SK-N-SH (cell line): ENCODE data around the gene OTOP3.

ENCODE experiments used
- CHD2 ChIP-seq: fragments of 150-350 bp; IDR thresholded peaks from 2 replicates; pipeline ENCODE4 v1.6.1; 2018; ENCODE audit warnings: low read length; ENCODE audit not compliant: partially characterized antibody
- CTCF ChIP-seq: fragments of 200-600 bp; sonication (generic); IDR thresholded peaks from 2 replicates; pipeline ENCODE4 v1.6.1; 2017; ENCODE audit warnings: antibody characterized with exemption, mild to moderate bottlenecking, moderate library complexity
- EP300 ChIP-seq, 2 experiments: IDR thresholded peaks; 2 replicates each; pipeline versions ENCODE4 v1.4.0 to v1.6.1; 2012; ENCODE audit warnings: borderline replicate concordance in 1 of 2, low read depth in 1 of 2, low read length in 1 of 2
- EZH2phosphoT487 ChIP-seq: fragments of 200-600 bp; sonication (generic); IDR thresholded peaks from 2 replicates; pipeline ENCODE4 v1.6.1; 2017; ENCODE audit warnings: low read depth, mixed run types, mild to moderate bottlenecking, antibody characterized with exemption, moderate library complexity, borderline replicate concordance
- FOXJ3 ChIP-seq: sonication (generic); formaldehyde crosslinking; IDR thresholded peaks from 2 replicates; pipeline ENCODE4 v1.5.1; 2020; ENCODE audit warnings: mild to moderate bottlenecking, missing genetic modification reagents
- GABPA ChIP-seq: IDR thresholded peaks from 2 replicates; pipeline ENCODE4 v1.4.0; 2012; ENCODE audit warnings: low read depth, mild to moderate bottlenecking
- JUND ChIP-seq: IDR thresholded peaks from 2 replicates; pipeline ENCODE4 v1.4.0; 2012
- MAX ChIP-seq: IDR thresholded peaks from 2 replicates; pipeline ENCODE4 v1.4.0; 2012; ENCODE audit warnings: low read depth
- TAF1 ChIP-seq: IDR thresholded peaks from 2 replicates; pipeline ENCODE4 v1.6.1; 2012; ENCODE audit warnings: low read depth, mild to moderate bottlenecking, low read length, moderate library complexity, borderline replicate concordance
- YY1 ChIP-seq: IDR thresholded peaks from 2 replicates; pipeline ENCODE4 v1.4.0; 2012; ENCODE audit warnings: low read depth, mild to moderate bottlenecking
- TF ChIP-seq, protein P1 (sequence below): fragments of 150-350 bp; IDR thresholded peaks from 2 replicates; pipeline ENCODE4 v1.6.1; 2017; ENCODE audit warnings: antibody characterized with exemption, low read length, low read depth, borderline replicate concordance
- TF ChIP-seq, protein P2 (sequence below): IDR thresholded peaks from 2 replicates; pipeline ENCODE4; 2012

- TF ChIP-seq CTCF (no peak), EZH2phosphoT487 (no peak), FOXJ3 (no peak), MAX (no peak), TAF1 (no peak), CHD2 (no peak), JUND (no peak), EP300 (IDR thresholded peaks at IDR 0.05; ENCODE audit: borderline replicate concordance in 1 of 2, low read depth in 1 of 2, low read length in 1 of 2) (no peak), YY1 (no peak), GABPA (no peak)
- TF ChIP-seq, protein P1, sequence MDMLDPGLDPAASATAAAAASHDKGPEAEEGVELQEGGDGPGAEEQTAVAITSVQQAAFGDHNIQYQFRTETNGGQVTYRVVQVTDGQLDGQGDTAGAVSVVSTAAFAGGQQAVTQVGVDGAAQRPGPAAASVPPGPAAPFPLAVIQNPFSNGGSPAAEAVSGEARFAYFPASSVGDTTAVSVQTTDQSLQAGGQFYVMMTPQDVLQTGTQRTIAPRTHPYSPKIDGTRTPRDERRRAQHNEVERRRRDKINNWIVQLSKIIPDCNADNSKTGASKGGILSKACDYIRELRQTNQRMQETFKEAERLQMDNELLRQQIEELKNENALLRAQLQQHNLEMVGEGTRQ = no peak
- TF ChIP-seq, protein P2, sequence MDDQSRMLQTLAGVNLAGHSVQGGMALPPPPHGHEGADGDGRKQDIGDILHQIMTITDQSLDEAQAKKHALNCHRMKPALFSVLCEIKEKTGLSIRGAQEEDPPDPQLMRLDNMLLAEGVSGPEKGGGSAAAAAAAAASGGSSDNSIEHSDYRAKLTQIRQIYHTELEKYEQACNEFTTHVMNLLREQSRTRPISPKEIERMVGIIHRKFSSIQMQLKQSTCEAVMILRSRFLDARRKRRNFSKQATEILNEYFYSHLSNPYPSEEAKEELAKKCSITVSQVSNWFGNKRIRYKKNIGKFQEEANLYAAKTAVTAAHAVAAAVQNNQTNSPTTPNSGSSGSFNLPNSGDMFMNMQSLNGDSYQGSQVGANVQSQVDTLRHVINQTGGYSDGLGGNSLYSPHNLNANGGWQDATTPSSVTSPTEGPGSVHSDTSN = no peak
These were observed 13.5 kb upstream of the OTOP3 start for GRCh38 chr17:74922172-74922571.
